ENCODE data around the gene CDK8.
"Not testable (repeated sequence)": the region's sequence is repeated elsewhere in the genome, so short reads cannot be mapped to it uniquely, and the experiment has no call there.

CDK8 gene

GRCh38 chr13:26229080-26229615 is 24.8 kb upstream of the CDK8 start:
- no peak for DNase-seq (ENCODE audit: low read depth)
- TF ChIP-seq CTCF (conservative IDR thresholded peaks at IDR 0.05; ENCODE audit: low read depth, low read length) = no peak
- no peak overlapping the region for H3K4me3 ChIP-seq (ENCODE audit: low read length)

- no peak overlapping the region for H3K4me3 ChIP-seq (ENCODE audit: low read length)
- DNase-seq (ENCODE audit: low read depth) = no peak
- no peak for TF ChIP-seq CTCF (conservative IDR thresholded peaks at IDR 0.05; ENCODE audit: low read depth, low read length)
These were observed 23.2 kb upstream of the CDK8 start for GRCh38 chr13:26230703-26231102.

GRCh38 chr13:26236296-26236695 is 17.6 kb upstream of the CDK8 start:
- no peak overlapping the region for H3K4me3 ChIP-seq (ENCODE audit: low read length)
- DNase-seq (ENCODE audit: low read depth) = no peak
- TF ChIP-seq CTCF (conservative IDR thresholded peaks at IDR 0.05; ENCODE audit: low read depth, low read length) = no peak

GRCh38 chr13:26246154-26246553 is 7.8 kb upstream of the CDK8 start:
- H3K4me3 ChIP-seq (ENCODE audit: low read length) = no peak overlapping the region
- TF ChIP-seq CTCF (conservative IDR thresholded peaks at IDR 0.05; ENCODE audit: low read depth, low read length) = no peak

GRCh38 chr13:26247011-26247410 is 6.9 kb upstream of the CDK8 start:
- DNase-seq (ENCODE audit: low read depth) = no peak
- no peak overlapping the region for H3K4me3 ChIP-seq (ENCODE audit: low read length)
- no peak for TF ChIP-seq CTCF (conservative IDR thresholded peaks at IDR 0.05; ENCODE audit: low read depth, low read length)

More at GRCh38 chr13:26246154-26246553, 7.8 kb upstream of the CDK8 start:
- DNase-seq (ENCODE audit: low read depth) = no peak

- TF ChIP-seq CTCF (conservative IDR thresholded peaks at IDR 0.05; ENCODE audit: low read depth, low read length) = no peak
- no peak for DNase-seq (ENCODE audit: low read depth)
- no peak overlapping the region for H3K4me3 ChIP-seq (ENCODE audit: low read length)
These were observed 6.3 kb upstream of the CDK8 start for GRCh38 chr13:26247608-26248007.

GRCh38 chr13:26249551-26249950 is 4.4 kb upstream of the CDK8 start:
- no peak overlapping the region for H3K4me3 ChIP-seq (ENCODE audit: low read length)
- DNase-seq (ENCODE audit: low read depth) = no peak
- no peak for TF ChIP-seq CTCF (conservative IDR thresholded peaks at IDR 0.05; ENCODE audit: low read depth, low read length)

GRCh38 chr13:26252006-26252405 is 1.9 kb upstream of the CDK8 start:
- DNase-seq (ENCODE audit: low read depth); H3K4me3 ChIP-seq (ENCODE audit: low read length): not testable (repeated sequence)
